ENCODE results near the gene PCGF3.
A peak's percentile ranks its signal among the peaks of the same experiment; 100 is the strongest.

Gene PCGF3

DNA sequence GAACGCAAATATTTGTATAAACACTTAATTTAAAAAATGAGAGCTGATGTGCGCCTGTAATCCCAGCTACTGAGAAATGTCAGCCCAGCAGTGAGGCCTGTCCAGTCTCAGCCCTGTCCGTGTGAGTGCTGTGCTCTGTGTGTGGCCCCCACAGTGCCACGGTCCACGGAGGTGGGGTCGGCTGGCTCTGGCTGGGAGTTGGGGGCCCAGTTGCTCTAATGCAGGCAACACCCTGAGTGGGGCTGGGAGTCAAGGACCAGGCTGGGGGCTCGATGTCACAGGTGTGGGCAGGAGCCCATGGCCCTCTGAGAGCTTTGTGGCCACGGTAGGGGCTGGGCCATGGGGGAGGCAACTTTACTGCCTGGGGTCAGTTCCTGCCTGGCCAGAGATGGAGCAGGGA, 12.8 kb downstream of the PCGF3 start:
- no peak for DNase-seq (ENCODE audit: low read depth)
- H3K4me3 ChIP-seq (ENCODE audit: low read length), result no peak overlapping the region
- TF ChIP-seq, protein P1, sequence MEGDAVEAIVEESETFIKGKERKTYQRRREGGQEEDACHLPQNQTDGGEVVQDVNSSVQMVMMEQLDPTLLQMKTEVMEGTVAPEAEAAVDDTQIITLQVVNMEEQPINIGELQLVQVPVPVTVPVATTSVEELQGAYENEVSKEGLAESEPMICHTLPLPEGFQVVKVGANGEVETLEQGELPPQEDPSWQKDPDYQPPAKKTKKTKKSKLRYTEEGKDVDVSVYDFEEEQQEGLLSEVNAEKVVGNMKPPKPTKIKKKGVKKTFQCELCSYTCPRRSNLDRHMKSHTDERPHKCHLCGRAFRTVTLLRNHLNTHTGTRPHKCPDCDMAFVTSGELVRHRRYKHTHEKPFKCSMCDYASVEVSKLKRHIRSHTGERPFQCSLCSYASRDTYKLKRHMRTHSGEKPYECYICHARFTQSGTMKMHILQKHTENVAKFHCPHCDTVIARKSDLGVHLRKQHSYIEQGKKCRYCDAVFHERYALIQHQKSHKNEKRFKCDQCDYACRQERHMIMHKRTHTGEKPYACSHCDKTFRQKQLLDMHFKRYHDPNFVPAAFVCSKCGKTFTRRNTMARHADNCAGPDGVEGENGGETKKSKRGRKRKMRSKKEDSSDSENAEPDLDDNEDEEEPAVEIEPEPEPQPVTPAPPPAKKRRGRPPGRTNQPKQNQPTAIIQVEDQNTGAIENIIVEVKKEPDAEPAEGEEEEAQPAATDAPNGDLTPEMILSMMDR (conservative IDR thresholded peaks at IDR 0.05; ENCODE audit: low read depth, low read length), result no peak

DNA sequence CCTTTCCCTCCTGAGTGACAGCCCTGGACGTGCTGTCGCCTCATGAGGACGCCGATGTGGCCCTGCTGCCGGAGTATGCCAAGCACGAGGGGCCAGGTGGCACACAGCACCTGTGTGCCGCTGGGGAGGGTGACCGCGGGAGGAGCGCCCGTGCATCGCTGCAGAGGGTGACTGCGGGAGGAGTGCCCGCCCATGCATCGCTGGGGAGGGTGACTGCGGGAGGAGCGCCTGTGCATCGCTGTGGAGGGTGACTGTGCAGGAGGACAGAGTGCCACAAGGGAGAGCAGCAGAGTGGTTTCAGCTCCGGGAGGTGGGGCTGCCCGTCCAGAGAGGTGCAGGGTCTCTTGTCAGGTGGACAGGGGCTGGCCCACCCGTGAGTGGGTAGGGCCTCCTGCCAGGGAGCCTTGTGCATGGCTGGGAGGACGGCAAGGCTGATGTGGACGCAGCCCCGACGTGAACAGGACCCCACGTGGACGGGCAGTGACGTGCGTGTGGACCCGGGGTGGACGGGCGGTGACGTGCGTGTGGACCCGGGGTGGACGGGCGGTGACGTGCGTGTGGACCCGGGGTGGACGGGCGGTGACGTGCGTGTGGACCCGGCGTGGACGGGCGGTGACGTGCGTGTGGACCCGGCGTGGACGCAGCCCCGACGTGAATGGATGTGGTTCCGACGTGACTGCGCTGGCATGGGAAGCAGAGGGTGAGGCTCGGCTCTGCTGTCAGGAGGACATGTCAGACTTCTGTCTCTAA, 14.7 kb downstream of the PCGF3 start:
- no peak for DNase-seq (ENCODE audit: low read depth)
- no peak overlapping the region for H3K4me3 ChIP-seq (ENCODE audit: low read length)
- TF ChIP-seq, protein P1 (conservative IDR thresholded peaks at IDR 0.05; ENCODE audit: low read depth, low read length), result no peak

DNA sequence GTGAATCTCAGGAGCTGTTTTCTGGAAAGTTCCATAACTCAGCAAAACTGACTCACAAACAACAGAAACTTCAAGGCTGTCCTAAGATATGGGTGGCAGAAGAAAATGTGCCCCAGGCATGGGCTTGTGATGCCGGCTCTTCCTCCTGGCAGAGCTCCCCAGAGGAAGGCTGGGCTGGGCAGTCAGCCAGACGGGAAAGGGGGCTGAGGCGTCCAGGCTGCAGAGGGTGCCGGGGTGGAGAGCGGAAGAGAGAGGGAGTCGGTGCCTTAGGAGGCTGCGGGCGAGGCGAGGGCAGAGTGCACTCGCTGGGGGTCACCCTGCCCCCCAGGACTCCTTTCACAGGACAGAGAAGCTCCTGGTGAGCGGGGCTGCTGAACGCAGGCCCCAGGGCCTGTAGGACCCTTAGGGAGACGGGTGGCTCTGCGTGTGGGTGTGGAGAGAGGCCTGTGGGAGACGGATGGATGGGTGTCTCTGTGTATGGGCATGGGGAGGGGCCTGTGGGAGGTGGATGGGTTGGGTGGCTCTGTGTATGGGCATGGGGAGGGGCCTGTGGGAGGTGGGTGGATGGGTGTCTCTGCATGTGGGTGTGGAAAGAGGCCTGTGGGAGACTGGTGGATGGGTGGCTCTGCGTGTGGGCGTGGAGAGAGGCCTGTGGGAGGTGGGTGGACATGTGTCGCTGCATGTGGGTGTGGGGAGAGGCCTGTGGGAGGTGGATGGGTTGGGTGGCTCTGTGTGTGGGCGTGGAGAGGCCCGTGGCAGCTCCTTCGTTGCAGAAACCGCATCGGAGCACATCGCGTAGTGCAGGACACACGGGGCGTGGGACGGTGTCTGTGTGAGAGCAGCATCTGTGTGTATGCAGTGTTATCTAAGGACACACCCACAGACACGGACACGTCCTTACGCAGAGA, 15.9 kb downstream of the PCGF3 start:
- TF ChIP-seq, protein P1 (conservative IDR thresholded peaks at IDR 0.05; ENCODE audit: low read depth, low read length), result no peak
- DNase-seq (ENCODE audit: low read depth), result no peak
- H3K4me3 ChIP-seq (ENCODE audit: low read length), result no peak overlapping the region

DNA sequence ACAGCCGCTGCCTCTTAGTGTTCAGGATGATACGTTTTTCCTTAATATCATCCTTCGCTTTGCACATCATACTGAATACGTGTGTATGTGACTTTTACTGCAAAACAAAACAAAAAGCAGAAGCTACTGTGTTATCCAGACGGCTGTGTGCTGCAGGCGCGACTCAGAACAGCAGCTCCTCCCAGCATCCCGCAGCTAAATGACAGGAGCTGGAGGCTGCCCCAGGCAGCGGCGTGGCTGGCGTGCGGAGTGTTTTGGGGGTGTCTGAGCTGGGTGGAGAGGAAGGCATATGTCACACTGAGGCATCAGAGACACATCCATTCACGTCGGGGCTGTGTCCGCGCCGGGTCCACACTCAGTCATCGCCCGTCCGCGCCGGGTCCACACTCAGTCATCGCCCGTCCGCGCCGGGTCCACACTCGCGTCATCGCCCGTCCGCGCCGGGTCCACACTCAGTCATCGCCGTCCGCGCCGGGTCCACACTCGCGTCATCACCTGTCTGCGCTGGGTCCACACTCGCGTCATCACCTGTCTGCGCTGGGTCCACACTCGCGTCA, 16.6 kb downstream of the PCGF3 start:
- no peak overlapping the region for H3K4me3 ChIP-seq (ENCODE audit: low read length)
- no peak for DNase-seq (ENCODE audit: low read depth)
- TF ChIP-seq, protein P1 (conservative IDR thresholded peaks at IDR 0.05; ENCODE audit: low read depth, low read length), result no peak

DNA sequence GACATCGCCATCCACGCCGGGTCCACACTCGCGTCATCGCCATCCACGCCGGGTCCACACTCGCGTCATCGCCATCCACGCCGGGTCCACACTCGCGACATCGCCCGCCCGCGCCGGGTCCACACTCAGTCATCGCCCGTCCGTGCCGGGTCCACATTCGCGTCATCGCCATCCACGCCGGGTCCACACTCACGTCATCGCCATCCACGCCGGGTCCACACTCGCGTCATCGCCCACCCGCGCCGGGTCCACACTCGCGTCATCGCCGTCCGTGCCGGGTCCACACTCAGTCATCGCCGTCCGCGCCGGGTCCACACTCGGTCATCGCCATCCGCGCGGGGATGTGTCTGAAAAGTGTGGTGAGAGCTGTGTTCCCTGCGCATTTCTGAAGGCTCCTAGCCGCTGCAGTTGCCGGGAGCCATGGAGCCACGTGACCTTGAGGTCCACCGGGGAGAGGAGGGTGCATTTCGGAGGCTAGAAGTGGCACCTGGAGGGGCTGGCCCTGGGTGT, 17.3 kb downstream of the PCGF3 start:
- DNase-seq (ENCODE audit: low read depth), result no peak
- H3K4me3 ChIP-seq (ENCODE audit: low read length), result no peak overlapping the region
- TF ChIP-seq, protein P1 (conservative IDR thresholded peaks at IDR 0.05; ENCODE audit: low read depth, low read length), result no peak

DNA sequence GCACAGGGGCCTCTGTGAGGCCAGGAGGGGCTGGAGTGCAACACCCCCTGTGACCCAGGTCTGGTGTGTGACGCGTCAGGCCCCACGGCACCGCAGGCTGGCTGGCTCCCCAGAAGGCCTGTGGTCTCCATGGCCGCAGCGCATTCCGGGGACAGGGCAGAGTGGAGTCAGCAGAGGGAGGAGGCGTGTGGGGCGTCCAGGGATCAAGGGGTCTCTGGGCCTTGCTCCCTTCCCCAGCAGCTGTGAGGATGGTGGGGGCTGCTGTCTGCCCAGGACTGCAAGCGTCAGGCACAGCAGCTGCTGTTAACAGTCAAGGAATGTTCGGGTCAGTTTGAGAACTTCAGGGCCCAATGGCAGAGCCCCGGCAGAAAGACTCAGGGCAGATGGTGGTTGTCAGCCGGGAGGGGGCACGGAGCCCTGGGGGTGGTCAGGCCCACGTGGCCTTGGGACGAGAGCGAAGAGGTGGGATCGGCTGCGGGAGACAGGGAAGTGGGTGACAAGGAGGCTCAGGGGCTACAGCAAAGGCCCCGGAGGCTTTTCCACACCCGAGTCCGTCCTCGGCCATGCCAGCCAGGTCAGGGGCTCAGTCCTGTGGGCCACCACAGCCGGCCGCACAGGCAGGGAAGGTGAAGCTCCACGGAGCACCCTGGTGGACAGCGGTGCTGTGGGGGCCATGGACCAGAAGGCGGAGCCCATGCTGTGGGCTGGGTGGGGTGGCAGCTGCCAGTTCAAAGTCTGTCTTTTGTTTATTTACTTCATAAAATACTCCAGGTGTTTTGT, 18.3 kb downstream of the PCGF3 start:
- H3K4me3 ChIP-seq (ENCODE audit: low read length), result no peak overlapping the region
- DNase-seq (ENCODE audit: low read depth), result peak; percentile 5
- TF ChIP-seq, protein P1 (conservative IDR thresholded peaks at IDR 0.05; ENCODE audit: low read depth, low read length), result no peak

All from retinal pigment epithelial cell (primary cell).